ENCODE results near the gene TMEM63B.

- TF ChIP-seq CREB5 (CRISPR knock-in tag; IDR thresholded peaks at IDR 0.05; ENCODE audit: low read depth) (no peak), ZC3H10 (CRISPR knock-in tag; IDR thresholded peaks at IDR 0.05) (no peak), ZFP3 (CRISPR knock-in tag; IDR thresholded peaks at IDR 0.05) (no peak), PATZ1 (CRISPR knock-in tag; IDR thresholded peaks at IDR 0.05; ENCODE audit: borderline replicate concordance) (no peak), RARB (CRISPR knock-in tag; IDR thresholded peaks at IDR 0.05) (no peak)
Observed at GRCh38 chr6:44110966-44111365, 16.4 kb upstream of the TMEM63B start.

All from SK-N-SH treated with all-trans-retinoic acid at 6 μM for 48 hours (cell line).